Body of pancreas (tissue), 4 donors: Measurements from ENCODE around the gene AKTIP.

Experiments used
- CTCF ChIP-seq, 7 experiments: fragments of 450-650 bp in 4 of 7; fragments of 200-600 bp in 3 of 7; sonication (generic) in 3 of 7; IDR thresholded peaks; one replicate each; pipeline ENCODE4 v1.5.1; 2016 to 2019; ENCODE audit warnings: antibody characterized with exemption in 7 of 7
- POLR2A ChIP-seq, 3 donors: fragments of 450-650 bp; IDR thresholded peaks; one replicate each; pipeline ENCODE4 v1.6.1; 2016; ENCODE audit warnings: antibody characterized with exemption in 3 of 3, mild to moderate bottlenecking in 2 of 3

- no peak for TF ChIP-seq CTCF (IDR thresholded peaks at IDR 0.05)
- no peak for TF ChIP-seq POLR2A (IDR thresholded peaks at IDR 0.05)
These were observed 13.3 kb downstream of the AKTIP start for GRCh38 chr16:53489755-53490154.
